Right atrium auricular region (tissue), 2 donors: ENCODE results near the gene LSM7. TPM values are rescaled to one million over a fixed set of nuclear protein-coding genes. Genes with fewer than 3 reads are reported as not detected.

Experiments used
- DNase-seq: peaks from one replicate; pipeline ENCODE4 v3.0.0-alpha.2; 2019; ENCODE audit warnings: low spot score
- H3K27ac ChIP-seq, 2 donors: fragments of 200-600 bp; sonication (generic); 1 replicate in 1 of 2; 2 replicates in 1 of 2; pipeline ENCODE4 v1.5.1; 2016 to 2019
- H3K27me3 ChIP-seq, 2 donors: fragments of 200-600 bp; sonication (generic); one replicate each; pipeline versions ENCODE4 v1.5.1 to v1.6.0; 2017 to 2019
- H3K36me3 ChIP-seq: fragments of 200-600 bp; sonication (generic); one replicate; pipeline ENCODE4 v1.5.1; 2016
- H3K4me1 ChIP-seq, 2 donors: fragments of 200-600 bp; sonication (generic); one replicate each; pipeline versions ENCODE4 v1.5.1 to v1.6.0; 2017 to 2019
- H3K4me3 ChIP-seq, 2 donors: fragments of 200-600 bp; sonication (generic); 1 replicate in 1 of 2; 2 replicates in 1 of 2; pipeline ENCODE4 v1.5.1; 2017 to 2019; ENCODE audit warnings: mild to moderate bottlenecking in 1 of 2, moderate library complexity in 1 of 2
- H3K9me3 ChIP-seq, 2 donors: fragments of 200-600 bp; sonication (generic); one replicate each; pipeline ENCODE4 v1.5.1; 2019
- CTCF ChIP-seq, 2 donors: fragments of 200-600 bp; sonication (generic); IDR thresholded peaks; one replicate each; pipeline ENCODE4 v1.5.1; 2019; ENCODE audit warnings: antibody characterized with exemption in 2 of 2
- total RNA-seq, 2 donors: library from RNA; depleted of rRNA; stranded (reverse); fragments of >200 nt; gene quantifications; one replicate each; pipeline ENCODE4 v1.1.0, GENCODE V29; 2016

Gene LSM7
- total RNA-seq, 2 donors from 2014 or later, result 38.6 to 104 TPM

GRCh38 chr19:2337329-2337707, 8.9 kb upstream of the LSM7 start:
- no peak overlapping the region for H3K4me3 ChIP-seq
- peaks cover 0 to 15% of the 10 kb centered on the region in 2 donors for H3K4me1 ChIP-seq
- no peak overlapping the region for H3K27ac ChIP-seq
- H3K9me3 ChIP-seq, result no peaks in the 10 kb centered on the region
- DNase-seq, result no peak
- no peak for TF ChIP-seq CTCF (IDR thresholded peaks at IDR 0.05)
- no peaks in the 10 kb centered on the region for H3K27me3 ChIP-seq
- peaks cover 7% of the 10 kb centered on the region for H3K36me3 ChIP-seq

- no peak overlapping the region for H3K27ac ChIP-seq
- no peak for TF ChIP-seq CTCF (IDR thresholded peaks at IDR 0.05)
- DNase-seq, result no peak
Observed at GRCh38 chr19:2336528-2337328, 8.3 kb upstream of the LSM7 start.

GRCh38 chr19:2335848-2336247, 7.5 kb upstream of the LSM7 start:
- H3K4me1 ChIP-seq, result peaks cover 0 to 30% of the 10 kb centered on the region in 2 donors
- no peak overlapping the region for H3K4me3 ChIP-seq
- TF ChIP-seq CTCF (IDR thresholded peaks at IDR 0.05), result no peak
- peaks cover 1% of the 10 kb centered on the region for H3K36me3 ChIP-seq
- H3K27ac ChIP-seq, result no peak overlapping the region
- no peaks in the 10 kb centered on the region for H3K9me3 ChIP-seq
- no peak for DNase-seq
- no peaks in the 10 kb centered on the region for H3K27me3 ChIP-seq

More at GRCh38 chr19:2336528-2337328, 8.3 kb upstream of the LSM7 start:
- H3K4me1 ChIP-seq, result peaks cover 0 to 21% of the 10 kb centered on the region in 2 donors
- H3K36me3 ChIP-seq, result peaks cover 7% of the 10 kb centered on the region
- no peaks in the 10 kb centered on the region for H3K9me3 ChIP-seq
- no peak overlapping the region for H3K4me3 ChIP-seq
- H3K27me3 ChIP-seq, result no peaks in the 10 kb centered on the region

GRCh38 chr19:2334986-2335846, 6.8 kb upstream of the LSM7 start:
- TF ChIP-seq CTCF (IDR thresholded peaks at IDR 0.05), result no peak
- Histone ChIP-seq H3K4me3 (no peak overlapping the region), H3K36me3 (no peaks in the 10 kb centered on the region), H3K9me3 (no peaks in the 10 kb centered on the region), H3K27ac (no peak overlapping the region), H3K4me1 (peaks cover 0 to 36% of the 10 kb centered on the region in 2 donors), H3K27me3 (no peaks in the 10 kb centered on the region)
- DNase-seq, result no peak

- no peaks in the 10 kb centered on the region for H3K36me3 ChIP-seq
- no peaks in the 10 kb centered on the region for H3K27me3 ChIP-seq
- no peak overlapping the region for H3K4me3 ChIP-seq
- no peaks in the 10 kb centered on the region for H3K9me3 ChIP-seq
- no peak for TF ChIP-seq CTCF (IDR thresholded peaks at IDR 0.05)
- H3K27ac ChIP-seq, result no peak overlapping the region
- DNase-seq, result no peak
- peaks cover 0 to 44% of the 10 kb centered on the region in 2 donors for H3K4me1 ChIP-seq
Observed at GRCh38 chr19:2334426-2334825, 6.0 kb upstream of the LSM7 start.
